Activated CD4-positive, alpha-beta T cell treated with anti-CD3 and anti-CD28 coated beads, Interleukin-2, amount 10 ng/mL, durations not matched to agents 24 days and 14 days (primary cell): ENCODE results near the gene TP53I11. TPM values are rescaled to one million over a fixed set of nuclear protein-coding genes. Genes with fewer than 3 reads are reported as not detected.
A peak's percentile ranks its signal among the peaks of the same experiment; 100 is the strongest.

ENCODE experiments used
- DNase-seq: peaks from one replicate; pipeline ENCODE4 v3.0.0; 2022
- H3K27ac Mint-ChIP-seq: one replicate; pipeline ENCODE4 v1.8.0; 2022; ENCODE audit warnings: mild to moderate bottlenecking, mixed read lengths
- H3K27me3 Mint-ChIP-seq: one replicate; pipeline ENCODE4 v1.8.0; 2022; ENCODE audit warnings: mixed read lengths
- H3K36me3 Mint-ChIP-seq: one replicate; pipeline ENCODE4 v1.8.0; 2022; ENCODE audit warnings: low read depth, mild to moderate bottlenecking, mixed read lengths
- H3K4me1 Mint-ChIP-seq: one replicate; pipeline ENCODE4 v1.8.0; 2021; ENCODE audit warnings: mixed read lengths
- H3K4me3 Mint-ChIP-seq: one replicate; pipeline ENCODE4 v1.8.0; 2022; ENCODE audit warnings: mild to moderate bottlenecking, moderate library complexity, mixed read lengths
- H3K9me3 Mint-ChIP-seq: one replicate; pipeline ENCODE4 v1.8.0; 2021; ENCODE audit warnings: mixed read lengths
- intact Hi-C: fragments of 100-400 bp; cut with micrococcal nuclease; formaldehyde crosslinking; loops from one replicate; pipeline ENCODE4 v1.15.1; 2023
- total RNA-seq: library from RNA; stranded (reverse); gene quantifications from 2 replicates; pipeline ENCODE4 v1.2.3, GENCODE V29; 2022

TP53I11 gene
- total RNA-seq, 1 donor from 2014 or later = 9.1 TPM

DNA sequence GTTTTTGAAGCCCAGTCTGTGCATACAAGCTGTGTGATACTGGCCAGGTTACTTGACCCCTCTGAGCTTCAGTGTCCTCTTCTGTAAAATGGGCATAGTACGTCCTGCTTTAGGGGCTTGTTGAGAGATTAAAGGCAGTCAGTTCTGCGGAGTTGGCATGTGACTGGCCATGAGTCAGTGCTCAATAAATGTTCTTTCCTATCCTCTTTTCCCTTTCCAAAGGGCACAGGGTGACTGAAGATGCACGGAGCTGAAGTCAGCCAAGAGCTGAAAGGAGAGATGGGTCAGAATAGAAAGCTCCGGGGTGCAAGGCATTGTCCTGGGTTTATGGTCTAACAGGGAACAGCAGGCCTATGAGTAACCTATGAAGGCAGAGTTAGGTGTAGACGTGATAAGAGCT is 48.9 kb downstream of the TP53I11 start:
- Mint-ChIP-seq H3K36me3 (no peaks in the 10 kb centered on the region), H3K9me3 (no peaks in the 10 kb centered on the region), H3K4me1 (no peaks in the 10 kb centered on the region), H3K4me3 (no peak overlapping the region), H3K27ac (no peak overlapping the region), H3K27me3 (no peaks in the 10 kb centered on the region)
- intact Hi-C loops = no loop called here
- no peak for DNase-seq

DNA sequence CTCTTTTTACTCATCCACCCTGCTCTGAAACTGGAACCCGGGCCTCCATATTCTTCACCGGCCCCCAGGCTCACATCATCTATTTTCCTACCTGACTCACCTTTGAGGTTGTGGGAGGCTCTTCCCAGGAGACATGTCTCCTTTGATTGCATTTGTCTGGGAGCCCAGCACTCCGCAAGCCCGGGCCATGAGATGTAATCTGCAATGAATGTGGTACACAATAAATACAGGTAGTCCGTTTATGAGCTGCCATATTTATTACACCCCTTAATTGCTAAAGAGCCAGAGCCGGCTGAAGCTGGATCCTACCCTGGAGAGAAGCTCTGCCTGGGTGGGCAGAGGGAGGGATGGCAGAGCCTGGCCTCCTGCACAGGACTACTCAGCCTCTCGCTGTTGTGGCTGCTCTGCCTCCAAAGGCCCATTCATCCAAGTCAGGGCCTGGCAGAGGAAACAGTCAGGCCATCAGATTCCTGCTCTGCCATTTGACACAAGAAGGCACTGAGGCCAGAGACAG is 49.5 kb downstream of the TP53I11 start:
- no peak overlapping the region for H3K4me3 Mint-ChIP-seq
- no peaks in the 10 kb centered on the region for H3K36me3 Mint-ChIP-seq
- H3K9me3 Mint-ChIP-seq = no peaks in the 10 kb centered on the region
- H3K27ac Mint-ChIP-seq = no peak overlapping the region
- no peaks in the 10 kb centered on the region for H3K4me1 Mint-ChIP-seq
- no peaks in the 10 kb centered on the region for H3K27me3 Mint-ChIP-seq
- intact Hi-C loops = no loop called here
- DNase-seq = no peak

DNA sequence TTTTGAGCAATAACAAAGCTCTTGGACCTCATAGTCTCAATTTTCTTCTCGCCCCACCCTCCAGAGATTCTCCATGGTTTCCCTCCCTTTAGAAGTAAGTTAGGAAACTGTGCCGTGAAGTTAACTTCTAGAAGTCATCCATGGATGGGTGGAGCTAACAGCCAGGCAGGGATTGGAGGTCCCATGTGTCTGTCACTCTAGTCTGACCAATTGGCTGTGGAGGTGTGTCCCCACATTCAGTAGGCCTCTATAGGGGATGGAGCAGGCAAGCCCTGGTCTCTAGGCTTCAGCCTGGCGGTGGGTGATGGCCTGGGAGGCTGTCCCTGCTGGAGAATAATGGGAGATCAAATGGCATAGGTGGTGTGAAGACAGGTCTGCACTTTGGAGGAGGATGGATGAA is 50.7 kb downstream of the TP53I11 start:
- Mint-ChIP-seq H3K9me3 (no peaks in the 10 kb centered on the region), H3K36me3 (no peaks in the 10 kb centered on the region), H3K27ac (no peak overlapping the region), H3K4me3 (no peak overlapping the region), H3K4me1 (no peaks in the 10 kb centered on the region), H3K27me3 (no peaks in the 10 kb centered on the region)
- peak; percentile 71 for DNase-seq
- intact Hi-C loops = no loop called here

GRCh38 chr11:44893846-44894617 is 56.7 kb downstream of the TP53I11 start:
- intact Hi-C loops = loop anchor here (1.0 to 5.0 kb wide), 3 partner anchors 167 to 337 kb away; no protein-coding TSS in a partner anchor
- no peaks in the 10 kb centered on the region for H3K4me1 Mint-ChIP-seq
- H3K27me3 Mint-ChIP-seq = no peaks in the 10 kb centered on the region

GRCh38 chr11:44893308-44893822 is 57.3 kb downstream of the TP53I11 start:
- no peaks in the 10 kb centered on the region for H3K36me3 Mint-ChIP-seq
- no peaks in the 10 kb centered on the region for H3K4me1 Mint-ChIP-seq
- no peaks in the 10 kb centered on the region for H3K27me3 Mint-ChIP-seq
- no peak overlapping the region for H3K27ac Mint-ChIP-seq
- no peak overlapping the region for H3K4me3 Mint-ChIP-seq
- DNase-seq = no peak
- H3K9me3 Mint-ChIP-seq = no peaks in the 10 kb centered on the region
- intact Hi-C loops = loop anchor here (5.0 kb wide), 2 partner anchors 271 to 336 kb away; no protein-coding TSS in a partner anchor

More at GRCh38 chr11:44893846-44894617, 56.7 kb downstream of the TP53I11 start:
- Mint-ChIP-seq H3K36me3 (no peaks in the 10 kb centered on the region), H3K9me3 (no peaks in the 10 kb centered on the region), H3K27ac (no peak overlapping the region), H3K4me3 (no peak overlapping the region)
- DNase-seq = peak; percentile 86

GRCh38 chr11:44892843-44893242 is 57.8 kb downstream of the TP53I11 start:
- H3K27ac Mint-ChIP-seq = no peak overlapping the region
- H3K9me3 Mint-ChIP-seq = no peaks in the 10 kb centered on the region
- no peak for DNase-seq
- H3K4me3 Mint-ChIP-seq = no peak overlapping the region
- no peaks in the 10 kb centered on the region for H3K36me3 Mint-ChIP-seq
- no peaks in the 10 kb centered on the region for H3K4me1 Mint-ChIP-seq
- intact Hi-C loops = loop anchor here (5.0 kb wide), 2 partner anchors 271 to 336 kb away; no protein-coding TSS in a partner anchor
- H3K27me3 Mint-ChIP-seq = no peaks in the 10 kb centered on the region

DNA sequence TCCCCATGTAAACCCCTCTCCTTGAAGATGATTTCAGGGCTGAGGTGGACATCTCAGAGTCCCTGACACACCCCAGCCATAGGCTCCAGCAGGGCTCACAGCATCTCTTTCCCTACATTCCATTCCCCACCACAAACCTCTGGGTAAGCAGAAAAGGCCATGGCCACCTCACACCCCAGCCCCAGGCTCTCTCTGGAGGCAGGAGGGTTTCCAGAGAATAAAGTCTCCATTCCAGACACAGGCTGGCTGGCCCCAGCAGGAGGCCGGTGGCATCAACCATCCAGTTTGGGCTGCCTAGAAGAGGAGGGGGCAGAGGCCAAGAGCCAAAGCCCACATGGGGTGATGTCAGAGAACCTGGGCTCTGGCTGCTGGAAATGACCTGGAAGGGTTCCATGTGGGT is 61.4 kb downstream of the TP53I11 start:
- Mint-ChIP-seq H3K27ac (no peak overlapping the region), H3K36me3 (no peaks in the 10 kb centered on the region), H3K4me3 (no peak overlapping the region), H3K9me3 (no peaks in the 10 kb centered on the region), H3K4me1 (no peaks in the 10 kb centered on the region), H3K27me3 (peaks cover 3% of the 10 kb centered on the region)
- intact Hi-C loops = no loop called here
- no peak for DNase-seq

DNA sequence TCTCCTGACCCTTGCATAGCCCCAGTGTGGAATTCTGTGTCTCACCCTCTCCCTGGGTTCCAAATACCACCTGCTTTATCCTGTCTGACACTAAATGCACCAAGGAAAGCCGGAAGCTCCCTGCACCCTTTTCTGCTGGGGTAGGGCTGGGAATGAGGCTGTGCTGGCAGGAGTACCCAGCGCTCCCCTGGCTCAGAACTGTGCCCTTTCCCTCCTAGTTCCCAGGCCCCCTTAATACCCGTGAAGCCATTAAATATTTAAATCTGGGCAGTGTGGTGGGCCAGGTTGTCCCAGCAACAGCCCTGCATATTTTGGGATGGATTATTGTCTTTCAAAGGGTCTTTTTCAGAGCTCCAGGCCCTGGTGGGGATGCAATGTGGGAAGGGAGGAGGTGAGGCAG is 63.0 kb downstream of the TP53I11 start:
- DNase-seq = no peak
- intact Hi-C loops = no loop called here
- H3K36me3 Mint-ChIP-seq = no peaks in the 10 kb centered on the region
- H3K4me1 Mint-ChIP-seq = no peaks in the 10 kb centered on the region
- no peak overlapping the region for H3K27ac Mint-ChIP-seq
- no peak overlapping the region for H3K4me3 Mint-ChIP-seq
- no peaks in the 10 kb centered on the region for H3K9me3 Mint-ChIP-seq
- H3K27me3 Mint-ChIP-seq = peaks cover 3% of the 10 kb centered on the region

DNA sequence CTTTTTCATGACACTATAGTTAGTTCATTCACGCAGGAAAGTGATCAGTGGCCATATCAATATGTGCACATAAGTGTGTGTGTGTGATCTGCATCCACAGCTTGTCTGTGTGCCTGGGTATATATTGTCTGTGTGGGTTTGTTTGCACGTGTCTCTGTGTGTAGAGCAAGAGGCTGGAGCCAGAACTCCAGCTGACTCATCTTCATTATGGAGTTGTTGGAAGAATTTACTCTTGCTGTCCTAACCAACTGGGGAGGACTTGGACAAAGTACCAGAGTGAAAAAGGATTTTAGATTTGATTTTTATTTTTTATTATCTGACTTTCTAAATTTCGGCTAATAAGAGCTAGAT is 63.9 kb downstream of the TP53I11 start:
- intact Hi-C loops = no loop called here
- DNase-seq = no peak
- Mint-ChIP-seq H3K4me3 (no peak overlapping the region), H3K27me3 (peaks cover 5% of the 10 kb centered on the region), H3K4me1 (no peaks in the 10 kb centered on the region), H3K9me3 (no peaks in the 10 kb centered on the region), H3K36me3 (no peaks in the 10 kb centered on the region), H3K27ac (no peak overlapping the region)

GRCh38 chr11:44885919-44886789 is 64.5 kb downstream of the TP53I11 start:
- DNase-seq = no peak
- no peak overlapping the region for H3K4me3 Mint-ChIP-seq
- intact Hi-C loops = no loop called here
- H3K27ac Mint-ChIP-seq = no peak overlapping the region
- no peaks in the 10 kb centered on the region for H3K36me3 Mint-ChIP-seq
- H3K4me1 Mint-ChIP-seq = no peaks in the 10 kb centered on the region
- no peaks in the 10 kb centered on the region for H3K9me3 Mint-ChIP-seq
- H3K27me3 Mint-ChIP-seq = peaks cover 5% of the 10 kb centered on the region

DNA sequence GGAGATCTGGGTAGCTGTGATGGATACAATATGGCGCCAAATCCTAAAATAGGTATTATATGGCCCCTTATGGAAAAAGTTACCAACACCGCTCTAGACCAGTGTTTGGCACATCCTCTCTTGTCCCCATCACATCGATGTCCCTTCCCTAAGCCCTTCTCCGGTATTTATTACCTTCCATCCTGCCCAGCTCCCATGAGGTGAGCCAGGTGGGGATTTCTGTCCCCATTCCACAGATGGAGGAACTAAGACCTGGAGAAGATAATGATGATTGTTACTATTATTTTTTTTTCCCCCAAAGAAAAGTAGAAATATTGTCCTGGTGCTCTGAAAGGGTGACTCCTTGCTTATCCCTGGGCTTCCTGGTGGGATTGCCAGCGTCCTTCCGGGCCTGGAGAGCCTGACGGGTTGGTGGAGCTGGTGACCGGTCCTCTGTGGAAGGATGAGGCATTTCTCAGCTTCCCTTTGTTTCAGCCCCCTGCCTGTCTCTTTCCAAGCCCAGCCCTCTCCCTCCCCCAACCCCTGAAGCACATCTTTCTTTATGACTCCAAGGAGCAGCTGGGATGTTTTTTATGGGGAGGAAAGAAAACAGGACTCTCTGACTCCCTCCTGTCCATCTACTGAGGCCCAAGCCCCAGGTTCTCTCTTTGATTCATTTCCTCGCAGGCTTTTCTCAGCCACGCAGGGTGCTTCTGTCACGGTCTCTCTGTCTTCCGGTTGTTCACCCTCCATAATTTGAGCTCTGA is 65.4 kb downstream of the TP53I11 start:
- DNase-seq = no peak
- H3K4me3 Mint-ChIP-seq = no peak overlapping the region
- peaks cover 5% of the 10 kb centered on the region for H3K27me3 Mint-ChIP-seq
- H3K4me1 Mint-ChIP-seq = no peaks in the 10 kb centered on the region
- H3K36me3 Mint-ChIP-seq = no peaks in the 10 kb centered on the region
- no peak overlapping the region for H3K27ac Mint-ChIP-seq
- H3K9me3 Mint-ChIP-seq = no peaks in the 10 kb centered on the region
- intact Hi-C loops = no loop called here

DNA sequence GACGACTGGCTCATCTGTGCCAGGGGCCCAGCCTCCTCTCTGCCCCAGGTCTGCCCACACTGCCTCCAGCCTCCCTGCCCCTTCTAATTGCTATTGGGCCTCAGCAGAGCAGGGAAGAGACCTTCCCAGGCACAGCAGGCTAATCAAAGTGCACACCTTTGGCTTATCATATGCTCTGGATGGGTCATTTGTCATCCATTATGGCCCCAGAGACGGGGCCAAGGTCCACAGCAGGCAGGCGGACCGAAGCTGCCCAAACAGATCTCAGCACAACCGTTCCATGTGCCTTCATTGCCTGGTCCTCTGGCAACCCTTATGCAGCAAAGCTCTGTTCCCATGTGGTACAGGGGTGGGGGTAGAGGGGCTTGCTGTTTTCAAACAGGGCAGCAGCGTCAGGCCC is 66.6 kb downstream of the TP53I11 start:
- no peaks in the 10 kb centered on the region for H3K36me3 Mint-ChIP-seq
- DNase-seq = no peak
- H3K27ac Mint-ChIP-seq = no peak overlapping the region
- no peak overlapping the region for H3K4me3 Mint-ChIP-seq
- no peaks in the 10 kb centered on the region for H3K4me1 Mint-ChIP-seq
- intact Hi-C loops = no loop called here
- peaks cover 5% of the 10 kb centered on the region for H3K27me3 Mint-ChIP-seq
- H3K9me3 Mint-ChIP-seq = no peaks in the 10 kb centered on the region

DNA sequence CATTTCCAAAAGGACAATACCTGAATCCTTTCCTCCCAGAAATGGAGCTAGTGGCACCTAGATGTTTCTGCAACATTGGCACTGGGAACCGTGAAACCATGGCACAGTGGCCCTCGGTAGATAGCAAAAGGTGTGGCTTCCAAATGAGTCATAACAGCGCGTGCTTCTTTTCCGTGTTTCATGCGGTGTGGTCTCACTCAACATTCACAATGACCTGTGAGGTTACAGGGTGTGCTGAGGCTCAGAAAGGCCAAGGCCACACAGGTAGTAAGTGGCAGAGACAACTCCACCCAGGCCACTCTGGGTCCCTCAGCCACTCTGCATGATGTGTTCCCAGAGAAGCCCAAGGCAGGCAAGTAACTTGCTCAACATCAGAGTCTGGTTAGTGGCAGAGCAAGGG is 67.4 kb downstream of the TP53I11 start:
- Mint-ChIP-seq H3K27ac (no peak overlapping the region), H3K4me3 (no peak overlapping the region), H3K27me3 (peaks cover 5% of the 10 kb centered on the region), H3K9me3 (no peaks in the 10 kb centered on the region), H3K36me3 (no peaks in the 10 kb centered on the region), H3K4me1 (no peaks in the 10 kb centered on the region)
- intact Hi-C loops = no loop called here
- no peak for DNase-seq
